GM18519 (cell line): ENCODE data around the gene RFC5.

Experiments used
- ATAC-seq: cut with Tn5 transposase; IDR thresholded peaks from one replicate; pipeline ENCODE4 v1.9.1; 2021; ENCODE audit warnings: mild to moderate bottlenecking, moderate library complexity; ENCODE audit not compliant: unreplicated experiment, low FRiP score

Gene RFC5

DNA sequence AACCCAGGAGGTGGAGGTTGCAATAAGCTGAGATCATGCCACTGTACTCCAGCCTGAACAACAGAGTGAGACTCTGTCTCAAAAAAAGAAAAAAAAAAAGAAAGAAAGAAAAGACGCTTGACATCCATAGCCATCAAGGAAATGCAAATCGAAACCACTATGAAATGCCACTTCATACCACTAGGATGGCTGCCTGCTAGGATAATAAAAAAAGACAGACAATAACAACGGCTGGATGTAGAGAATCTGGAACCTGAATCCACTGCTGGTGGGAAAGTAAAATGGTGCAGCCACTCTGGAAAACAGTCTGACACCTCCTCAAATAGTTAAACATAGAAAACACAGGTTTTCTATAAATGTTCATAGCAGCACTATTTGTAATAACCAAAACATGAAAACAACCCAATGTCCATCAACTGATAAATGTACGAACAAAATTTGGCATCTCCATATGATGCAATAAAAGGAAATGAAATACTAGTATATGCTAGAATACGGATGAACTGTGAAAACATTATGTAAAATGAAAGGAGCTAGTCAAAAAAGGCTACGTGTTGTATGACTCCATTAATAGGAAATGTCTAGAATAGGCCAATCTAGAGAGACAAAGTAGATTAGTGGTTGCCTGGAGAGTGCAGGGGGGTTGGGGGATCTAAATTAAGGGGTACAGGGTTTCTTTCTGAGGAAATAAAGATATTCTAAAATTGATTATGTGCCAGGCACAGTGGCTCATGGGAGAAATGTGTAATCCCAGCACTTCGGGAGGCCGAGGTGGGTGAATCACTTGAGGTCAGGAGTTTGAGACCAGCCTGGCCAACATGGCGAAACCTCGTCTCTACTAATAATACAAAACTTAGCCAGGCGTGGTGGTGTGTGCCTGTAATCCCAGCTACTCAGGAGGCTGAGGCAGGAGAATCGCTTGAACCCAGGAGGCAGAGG is 34.7 kb downstream of the RFC5 start:
- no peak for ATAC-seq

DNA sequence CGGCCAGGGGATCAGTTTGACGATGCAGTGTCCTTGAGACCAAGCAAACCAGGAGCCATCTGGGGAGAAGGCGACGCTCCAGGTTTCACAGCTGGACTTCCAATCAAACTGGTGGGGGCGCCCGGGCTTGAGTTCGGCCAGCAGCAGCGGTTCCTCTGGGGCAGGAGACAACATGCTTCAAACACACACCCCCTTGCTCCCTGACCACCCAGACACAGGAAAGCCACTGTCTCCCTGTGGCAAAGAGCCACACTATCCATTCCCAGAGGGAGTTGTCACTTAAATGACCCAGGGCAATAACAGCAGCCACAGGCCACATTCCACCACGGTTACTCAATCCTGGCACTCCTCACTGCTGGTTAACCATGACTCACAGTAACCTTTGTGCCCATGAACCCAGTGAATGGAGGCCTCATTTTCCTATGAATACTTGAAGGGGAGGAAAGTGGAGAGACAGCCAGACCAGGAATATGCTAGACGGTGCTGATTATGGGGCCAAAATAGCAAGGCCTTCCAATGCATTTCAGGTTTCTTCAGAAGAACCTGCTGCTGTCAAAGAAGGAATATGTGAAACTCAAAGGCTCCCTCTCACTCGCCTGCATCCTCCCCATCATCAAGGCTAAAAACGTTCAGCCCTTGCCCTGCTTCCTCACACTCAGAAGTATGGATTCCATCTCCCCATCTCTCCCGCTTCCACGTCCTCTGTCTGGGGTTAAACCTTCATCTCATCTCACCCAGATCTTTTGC is 36.0 kb downstream of the RFC5 start:
- no peak for ATAC-seq

- no peak for ATAC-seq
These were observed 36.8 kb downstream of the RFC5 start for GRCh38 chr12:118053071-118053985.

DNA sequence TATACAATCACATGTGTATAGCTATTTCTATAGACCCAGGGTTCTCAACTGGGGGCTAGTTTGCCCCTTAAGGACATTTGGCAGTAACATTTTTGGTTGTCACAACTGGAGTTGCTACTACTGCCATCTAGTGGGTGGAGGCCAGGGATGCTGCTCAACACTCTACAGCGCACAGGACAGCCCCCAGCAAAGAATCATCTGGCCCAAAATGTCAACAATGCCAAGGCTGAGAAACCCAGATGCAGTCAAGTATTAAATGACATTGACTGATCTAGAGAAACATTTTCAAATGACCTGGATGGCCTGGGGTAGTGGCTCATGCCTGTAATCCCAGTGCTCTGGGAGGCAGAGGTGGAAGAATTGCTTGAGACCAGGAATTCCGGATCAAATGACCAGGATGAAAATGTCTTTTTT is 38.6 kb downstream of the RFC5 start:
- ATAC-seq: peak; percentile 48

- no peak for ATAC-seq
These were observed 39.6 kb downstream of the RFC5 start for GRCh38 chr12:118055865-118056773.

- no peak for ATAC-seq
These were observed 41.7 kb downstream of the RFC5 start for GRCh38 chr12:118058227-118058626.

GRCh38 chr12:118058881-118059280 is 42.4 kb downstream of the RFC5 start:
- ATAC-seq: no peak

DNA sequence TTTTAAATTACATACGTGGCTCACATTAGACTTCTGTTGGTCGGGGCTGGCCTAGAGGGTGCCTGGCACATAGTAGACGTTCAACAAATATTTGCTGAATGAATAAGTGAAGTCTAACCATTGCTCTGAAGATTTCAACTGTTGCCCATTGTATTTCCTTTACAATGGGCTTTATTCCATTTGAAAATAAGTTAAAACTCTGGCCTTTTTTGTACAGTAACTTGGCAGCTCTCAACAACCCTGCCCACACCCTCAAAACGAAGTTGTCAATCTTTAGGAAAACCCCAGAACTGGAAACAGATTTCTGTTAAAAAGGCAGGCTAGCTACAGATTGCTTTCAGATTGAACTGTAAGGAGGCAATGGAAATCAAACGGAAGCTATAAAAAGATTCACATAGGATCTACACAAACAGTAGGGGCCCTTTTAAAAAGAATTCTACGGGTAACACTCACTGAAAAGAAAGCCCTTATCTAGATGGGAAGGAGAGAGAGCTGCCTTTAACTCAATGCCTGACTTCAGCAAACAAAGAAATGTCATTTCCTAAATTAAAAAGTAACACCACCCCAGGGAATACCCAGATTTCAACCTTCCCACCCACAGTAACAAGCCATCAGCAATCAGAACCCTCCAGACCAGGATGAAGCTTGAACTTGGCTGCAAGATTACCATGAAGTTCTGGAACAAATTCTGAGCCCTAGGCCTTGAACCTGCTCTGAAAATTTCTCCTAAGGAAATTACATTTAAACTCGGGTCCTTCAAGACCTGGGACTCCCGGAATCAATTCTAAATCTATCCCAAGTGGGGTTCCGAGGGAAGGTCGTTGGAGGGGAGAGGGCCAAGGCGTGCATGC is 43.1 kb downstream of the RFC5 start:
- ATAC-seq: no peak

DNA sequence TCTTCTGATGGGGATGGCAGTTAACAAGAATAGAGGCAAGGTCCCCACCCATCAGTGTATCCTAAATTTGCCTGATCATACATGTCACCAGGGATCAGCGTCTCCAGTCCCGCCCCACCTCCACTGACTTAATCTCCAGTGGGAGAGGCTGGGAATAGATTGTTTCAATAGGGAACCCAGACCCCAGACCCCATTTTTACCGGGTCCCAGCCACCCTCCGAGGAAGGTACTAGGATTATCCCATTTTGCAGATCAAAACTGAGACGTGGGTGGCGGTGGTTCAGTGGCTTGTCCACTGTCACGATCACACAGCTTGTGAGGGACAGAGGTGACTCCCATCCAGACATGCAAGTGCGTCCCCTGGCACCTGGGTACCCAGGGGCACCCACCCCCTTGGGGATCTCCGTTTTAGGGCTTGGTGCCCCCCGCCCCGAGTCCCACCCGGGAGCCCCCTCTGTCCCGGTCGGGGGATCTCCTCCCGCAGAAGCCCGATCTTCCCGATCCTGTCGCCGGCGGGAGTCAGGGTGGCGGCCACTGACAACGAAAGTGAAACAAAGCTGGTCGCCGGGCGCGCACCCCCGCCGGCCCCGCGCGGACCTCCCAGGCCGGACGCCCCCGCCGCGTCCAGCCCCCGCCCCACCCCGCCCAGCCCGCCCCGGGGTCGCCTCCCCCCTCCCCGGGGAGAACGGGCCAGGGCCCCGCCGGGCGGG is 44.0 kb downstream of the RFC5 start:
- ATAC-seq: no peak

DNA sequence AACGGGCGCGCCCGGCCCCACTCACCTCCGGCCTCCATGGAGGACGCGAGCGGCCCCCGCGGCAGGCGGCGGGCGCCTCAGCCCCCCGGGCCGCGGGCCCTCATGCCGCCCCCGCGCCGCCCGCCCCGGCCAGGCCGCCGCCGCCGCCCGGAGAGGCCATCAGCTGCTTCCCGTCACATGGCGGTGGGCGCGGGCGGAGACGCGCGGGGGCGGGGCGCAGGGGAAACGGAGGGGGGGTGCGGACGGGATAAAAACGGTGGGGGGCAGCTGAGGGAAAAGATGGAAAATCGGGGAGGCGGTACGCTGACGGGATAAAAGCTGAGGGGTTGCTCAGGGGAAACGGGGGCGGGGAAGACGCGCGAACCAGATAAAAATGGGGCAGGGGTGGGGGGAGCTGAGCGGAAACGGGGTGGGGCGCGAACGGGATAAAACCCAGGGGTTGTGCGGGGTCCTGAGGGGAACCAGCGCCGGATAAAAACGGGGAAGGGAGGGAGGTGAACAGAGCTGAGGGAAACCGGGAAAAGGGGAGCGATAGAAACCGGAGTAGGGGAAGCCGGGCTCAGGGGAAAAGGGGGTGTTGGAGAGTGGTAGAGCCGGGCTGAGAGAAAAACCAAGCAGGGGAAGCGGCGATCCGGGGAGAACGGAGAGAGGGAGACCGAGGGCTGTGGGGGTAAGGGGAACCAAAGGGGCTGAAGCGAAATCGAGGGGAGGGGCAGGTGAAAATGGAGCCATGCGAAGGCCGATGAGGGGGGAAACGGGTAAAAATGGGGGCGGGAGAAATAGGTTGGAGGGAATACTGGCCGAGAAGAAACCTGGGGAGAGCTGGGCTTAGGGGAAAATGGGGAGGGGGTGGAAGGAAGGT is 44.7 kb downstream of the RFC5 start, which contains the start of gene WSB2:
Gene WSB2, minus strand, starts transcription at position 169 of the 862 bp plus-strand sequence. Its CDS starts 131 bp downstream, at position 38.
- ATAC-seq: no peak

GRCh38 chr12:118061873-118062843 is 45.7 kb downstream of the RFC5 start:
- ATAC-seq: no peak

- ATAC-seq: no peak
These were observed 47.3 kb downstream of the RFC5 start for GRCh38 chr12:118063576-118064391.

DNA sequence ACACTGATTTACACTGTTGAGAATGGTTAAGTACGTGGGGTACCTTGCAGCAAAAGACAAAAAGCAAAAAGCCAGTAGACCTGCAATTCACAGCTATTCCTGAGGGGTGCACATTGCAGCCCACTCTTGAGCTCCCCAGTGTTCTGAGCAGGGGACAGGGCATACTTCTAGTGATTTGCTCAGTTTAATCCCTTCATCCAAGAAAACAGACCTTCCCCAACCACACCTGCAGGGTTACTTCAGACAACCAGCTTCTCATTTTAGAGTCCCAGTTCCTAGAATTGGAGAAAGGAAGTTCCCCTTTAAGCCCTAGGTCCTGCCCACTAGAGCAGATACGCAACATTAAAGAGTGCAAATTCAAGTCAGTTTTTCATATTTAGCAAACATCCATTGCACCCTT is 48.1 kb downstream of the RFC5 start:
- ATAC-seq: no peak

DNA sequence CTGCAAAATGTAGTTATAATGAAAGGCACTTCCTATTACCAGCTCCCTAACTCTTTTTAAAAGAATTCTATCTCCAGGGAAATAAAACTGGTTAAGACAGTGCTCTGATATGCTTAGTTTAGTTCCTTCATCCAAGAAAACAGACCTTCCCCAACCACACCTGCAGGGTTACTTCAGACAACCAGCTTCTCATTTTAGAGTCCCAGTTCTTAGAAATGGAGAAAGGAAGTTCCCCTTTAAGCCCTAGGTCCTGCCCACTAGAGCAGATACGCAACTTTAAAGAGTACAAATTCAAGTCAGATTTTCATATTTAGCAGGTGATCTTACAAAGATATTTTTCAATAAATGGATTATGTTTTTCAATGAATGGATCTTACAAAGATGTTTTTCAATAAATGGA is 48.9 kb downstream of the RFC5 start:
- ATAC-seq: no peak

GRCh38 chr12:118068445-118068844 is 51.9 kb downstream of the RFC5 start:
- ATAC-seq: no peak
